GM18502 (cell line): Measurements from ENCODE around the gene CCDC154.

Source experiments
- ATAC-seq: cut with Tn5 transposase; IDR thresholded peaks from one replicate; pipeline ENCODE4 v1.9.1; 2021; ENCODE audit warnings: mild to moderate bottlenecking; ENCODE audit not compliant: unreplicated experiment, poor library complexity

CCDC154 gene

DNA sequence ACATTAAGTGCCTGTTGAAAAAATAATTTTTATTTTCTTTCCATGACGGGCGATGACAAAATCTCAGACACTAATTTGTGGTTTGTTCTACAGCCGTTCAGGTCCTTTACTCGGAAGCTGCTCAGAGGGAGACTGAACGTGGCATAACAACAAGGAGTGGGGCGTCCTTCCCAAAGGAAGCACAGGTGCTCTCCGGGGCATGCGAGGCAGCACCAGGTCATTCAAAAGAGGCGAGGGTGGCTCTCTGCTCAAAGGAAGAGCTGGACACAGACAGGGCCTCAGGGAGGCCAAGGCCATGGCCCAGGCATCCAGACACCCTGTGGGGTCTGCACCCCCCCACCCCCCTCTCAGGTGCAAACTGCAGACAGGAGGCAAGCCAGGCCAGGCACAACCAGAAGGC lies 46.0 kb downstream of the CCDC154 start:
- ATAC-seq, result no peak

- no peak for ATAC-seq
Observed at GRCh38 chr16:1397779-1398178, 46.6 kb downstream of the CCDC154 start.

DNA sequence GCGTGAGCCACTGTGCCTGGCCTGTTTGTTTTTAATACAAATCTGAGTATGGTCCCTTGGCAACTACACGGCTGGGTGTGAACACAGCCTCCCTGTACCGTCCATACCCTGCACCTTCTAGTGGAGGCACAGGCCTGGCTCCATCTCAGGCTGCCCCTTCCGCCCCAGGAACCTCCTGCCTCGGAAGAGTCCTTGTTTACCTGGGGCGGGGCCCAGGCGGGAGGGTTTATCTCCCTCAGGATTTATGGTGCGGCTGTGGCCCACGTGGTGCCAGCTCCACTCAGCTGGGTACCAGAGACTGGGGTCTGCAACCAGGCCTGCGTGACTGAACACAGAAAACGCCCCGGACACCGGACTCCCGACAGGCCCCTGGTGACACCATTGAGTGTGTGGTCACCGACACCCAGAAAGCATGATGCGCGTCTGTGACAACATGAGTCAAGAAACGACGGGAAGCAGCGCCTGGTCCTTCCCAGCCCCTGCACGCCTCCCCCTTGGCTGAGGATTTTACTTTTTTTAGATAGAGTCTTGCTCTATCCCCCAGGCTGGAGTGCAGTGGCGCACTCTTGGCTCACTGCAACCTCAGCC lies 48.8 kb downstream of the CCDC154 start:
- no peak for ATAC-seq

- no peak for ATAC-seq
Observed at GRCh38 chr16:1394367-1394951, 49.9 kb downstream of the CCDC154 start.

- no peak for ATAC-seq
Observed at GRCh38 chr16:1393613-1394176, 50.7 kb downstream of the CCDC154 start.

GRCh38 chr16:1392826-1393225 lies 51.5 kb downstream of the CCDC154 start:
- no peak for ATAC-seq

DNA sequence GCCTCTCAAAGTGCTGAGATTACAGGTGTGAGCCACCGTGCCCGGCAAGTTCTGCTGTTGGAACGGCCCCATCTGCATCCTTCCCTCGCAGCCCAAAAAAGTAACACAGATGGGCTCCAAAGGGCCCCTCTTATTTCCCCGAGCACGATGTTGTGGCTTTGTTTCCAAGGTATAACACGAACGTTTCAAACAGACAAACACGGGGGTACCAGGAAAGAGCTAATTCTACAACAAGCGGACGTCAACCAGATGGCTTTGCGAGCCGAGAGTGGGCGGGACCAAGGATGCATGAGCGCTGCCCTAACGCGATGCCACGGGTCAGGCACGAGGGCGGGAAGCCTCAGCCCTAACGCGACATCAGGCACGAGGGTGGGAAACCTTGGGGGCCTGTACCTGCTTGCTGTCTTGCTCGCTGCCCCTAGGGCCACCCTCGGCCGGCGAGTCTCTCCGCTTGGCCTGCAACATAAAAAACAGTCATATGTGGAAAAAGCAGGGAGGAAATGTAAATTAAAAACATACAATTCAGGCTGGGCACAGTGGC lies 54.0 kb downstream of the CCDC154 start:
- no peak for ATAC-seq

- no peak for ATAC-seq
Observed at GRCh38 chr16:1389762-1390161, 54.6 kb downstream of the CCDC154 start.

DNA sequence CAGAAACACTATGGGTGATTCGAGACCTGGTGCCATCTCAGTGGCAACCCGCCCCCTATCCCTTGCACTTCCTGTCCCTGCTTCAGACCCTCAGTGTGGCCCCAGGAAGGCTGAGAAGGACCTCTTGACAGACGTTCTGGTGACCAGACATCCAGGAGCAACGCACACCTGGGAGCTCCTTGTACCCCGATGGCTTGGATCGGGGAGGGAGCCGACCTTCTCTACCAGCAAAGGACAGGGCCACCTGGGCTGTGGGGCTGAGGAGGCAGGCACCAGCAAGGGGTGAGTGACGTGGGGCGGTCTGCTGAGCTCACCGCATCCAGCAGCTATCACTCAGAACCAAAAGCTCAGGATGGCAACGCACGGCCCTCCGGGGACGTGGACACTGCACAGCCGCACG lies 57.0 kb downstream of the CCDC154 start:
- no peak for ATAC-seq

DNA sequence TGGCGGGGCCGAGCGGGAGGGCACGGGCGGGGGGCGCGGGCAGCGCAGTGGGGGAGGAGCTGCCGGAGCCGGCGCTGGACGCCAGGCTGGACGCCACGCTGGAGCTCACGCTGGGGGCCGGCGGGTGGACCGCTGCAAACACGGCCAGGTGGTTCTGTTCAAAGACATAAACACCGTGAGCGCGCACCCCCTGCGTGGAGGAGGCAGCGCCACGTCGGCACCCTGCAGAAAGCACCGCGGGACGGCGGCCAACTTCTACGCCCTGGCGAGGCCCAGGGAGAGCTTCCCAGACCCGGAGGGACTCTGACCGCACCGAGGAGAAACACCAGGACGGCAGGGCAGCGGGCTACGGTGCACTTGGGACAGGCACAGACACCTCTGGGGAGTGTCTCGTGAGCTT lies 59.1 kb downstream of the CCDC154 start:
- no peak for ATAC-seq
